K562 (cell line): ENCODE results near the gene OSBPL3. TPM values are rescaled to one million over a fixed set of nuclear protein-coding genes. Genes with fewer than 3 reads are reported as not detected.
A peak's percentile ranks its signal among the peaks of the same experiment; 100 is the strongest.

Experiments used
- ARNT ChIP-seq, 2 experiments: fragments of 450-650 bp; IDR thresholded peaks; 2 replicates each; pipeline ENCODE4 v1.6.1; 2016; ENCODE audit warnings: mild to moderate bottlenecking in 1 of 2
- CTCF ChIP-seq, 3 experiments: IDR thresholded peaks in 2 of 3; conservative IDR thresholded peaks in 1 of 3; 2 replicates each; pipeline ENCODE4 v1.5.1; 2011 to 2012; ENCODE audit warnings: low read length in 3 of 3, mild to moderate bottlenecking in 3 of 3, control low read depth in 2 of 3, improper control_type of control experiment in 1 of 3, inconsistent platforms in 1 of 3, low read depth in 1 of 3, mixed read lengths in 1 of 3, moderate library complexity in 1 of 3; ENCODE audit not compliant: insufficient read depth in 2 of 3
- DMBX1 ChIP-seq: fragments of 250-450 bp; sonication (Bioruptor Pico); IDR thresholded peaks from 2 replicates; pipeline ENCODE4 v1.8.0; 2022; ENCODE audit warnings: inconsistent platforms, mild to moderate bottlenecking, moderate library complexity, borderline replicate concordance
- KLF16 ChIP-seq: IDR thresholded peaks from 2 replicates; pipeline ENCODE4 v1.6.1; 2016; ENCODE audit warnings: antibody characterized with exemption
- MTA2 ChIP-seq: fragments of 450-650 bp; IDR thresholded peaks from 2 replicates; pipeline ENCODE4 v1.6.1; 2016; ENCODE audit warnings: low read depth
- RAD21 ChIP-seq, 2 experiments: fragments of 250-450 bp in 1 of 2; fragments of 450-650 bp in 1 of 2; sonication (Bioruptor Pico) in 1 of 2; formaldehyde crosslinking in 1 of 2; IDR thresholded peaks in 1 of 2; conservative IDR thresholded peaks in 1 of 2; 2 replicates each; pipeline versions ENCODE4 v1.4.0 to v1.8.0; 2020 to 2022; ENCODE audit warnings: mild to moderate bottlenecking in 2 of 2, moderate library complexity in 1 of 2
- SMARCB1 ChIP-seq: IDR thresholded peaks from 2 replicates; pipeline ENCODE4 v1.6.1; 2011; ENCODE audit warnings: improper control_type of control experiment, low read depth; ENCODE audit not compliant: insufficient read length
- SMC3 ChIP-seq: conservative IDR thresholded peaks from 2 replicates; pipeline ENCODE4 v1.6.1; 2011; ENCODE audit warnings: low read depth, low read length, improper control_type of control experiment; ENCODE audit not compliant: insufficient read depth
- TRIM24 ChIP-seq, 2 experiments: fragments of 450-650 bp; IDR thresholded peaks; 2 replicates each; pipeline ENCODE4 v1.6.1; 2016
- polyA plus RNA-seq, 8 experiments: library from polyadenylated mRNA; depleted of rRNA in 4 of 8; stranded (reverse) in 5 of 8; unstranded in 3 of 8; fragments of >200 nt; fragmentation: Nextera tagmentation in 2 of 8; fragmentation: Illumina TruSeq in 1 of 8; extraction: Ambion mirVana in 2 of 8; extraction: Trizol in 1 of 8; gene quantifications; 2 replicates each; pipeline versions ENCODE4 v1.2.1 to v1.2.3, GENCODE V29; 2011 to 2014; ENCODE audit warnings: inconsistent platforms in 1 of 8, missing spikeins in 1 of 8
- total RNA-seq, 7 experiments: library from RNA; depleted of rRNA in 6 of 7; stranded (reverse); fragments of >200 nt in 6 of 7; fragmentation: Illumina TruSeq in 2 of 7; extraction: Trizol in 2 of 7; gene quantifications; 2 replicates each; pipeline versions ENCODE4 v1.2.1 to v1.2.3, GENCODE V29; 2011 to 2021; ENCODE audit warnings: low replicate concordance in 1 of 7
- TF ChIP-seq, protein P1 (sequence below): IDR thresholded peaks from 2 replicates; pipeline ENCODE4 v1.6.1; 2014; ENCODE audit warnings: antibody characterized with exemption

The OSBPL3 gene
- total and polyA plus RNA-seq, 9 of the 15 experiments (the other 6 are each of a cell fraction or from before 2014, with no cell fraction given), result 4.8 to 37.2 (median 26.5) TPM

DNA sequence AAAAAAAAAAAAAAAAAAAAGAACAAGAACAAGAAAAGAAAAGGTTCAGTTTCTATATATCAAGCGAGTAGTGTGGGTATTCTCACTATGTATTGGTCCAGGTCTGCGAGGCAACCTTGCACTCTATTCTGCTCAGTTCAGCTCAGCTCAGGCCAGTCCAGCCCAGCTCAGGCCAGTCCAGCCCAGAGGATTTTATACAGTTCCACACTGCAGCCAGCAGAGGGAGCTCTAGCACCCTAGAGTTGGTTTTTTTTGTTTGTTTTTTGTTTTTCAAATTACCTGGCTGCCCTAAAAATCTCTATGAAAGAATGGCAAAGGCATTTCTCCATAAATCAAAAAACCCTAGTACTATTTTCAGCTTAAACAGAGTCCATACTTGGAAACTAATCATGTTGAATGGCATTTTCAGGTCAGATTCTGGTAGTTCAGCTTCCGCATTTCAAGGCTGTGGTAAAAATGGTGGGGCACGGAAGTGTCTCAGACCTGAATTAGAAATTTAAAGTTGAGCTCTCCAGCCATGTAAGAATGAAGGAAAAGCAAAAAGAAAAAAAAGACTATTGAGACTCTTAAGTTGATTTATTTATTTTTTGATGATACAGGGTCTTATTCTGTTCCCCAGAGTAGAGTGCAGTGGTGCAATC, 167.6 kb downstream of the OSBPL3 start (continued):
- TF ChIP-seq SMC3, result peak; percentile 80
- TF ChIP-seq SMARCB1, result no peak
- no peak for TF ChIP-seq DMBX1 (CRISPR knock-in tag)
- TF ChIP-seq ARNT (IDR thresholded peaks at IDR 0.05), result 0 out of 4 replicates have a peak, but pooled peaks of 1 of the 2 experiments have one; percentile 33
- no peak for TF ChIP-seq MTA2
- TF ChIP-seq CTCF (IDR thresholded peaks at IDR 0.05 in 2 of 3, conservative IDR thresholded peaks at IDR 0.05 in 1 of 3; ENCODE audit: insufficient read depth in 2 of 3, low read depth in 1 of 3, low read length in 3 of 3), result peak; percentile 74 to 88 (median 85)
- peak; percentile 97 for TF ChIP-seq KLF16
- peak in 1 of 2 experiments; percentile 62; a peak in 2 of 4 replicates for TF ChIP-seq TRIM24 (IDR thresholded peaks at IDR 0.05)
- TF ChIP-seq RAD21 (CRISPR knock-in tag; conservative IDR thresholded peaks at IDR 0.05 in 1 of 2, IDR thresholded peaks at IDR 0.05 in 1 of 2), result peak; percentile 75 to 76
- TF ChIP-seq, protein P1, sequence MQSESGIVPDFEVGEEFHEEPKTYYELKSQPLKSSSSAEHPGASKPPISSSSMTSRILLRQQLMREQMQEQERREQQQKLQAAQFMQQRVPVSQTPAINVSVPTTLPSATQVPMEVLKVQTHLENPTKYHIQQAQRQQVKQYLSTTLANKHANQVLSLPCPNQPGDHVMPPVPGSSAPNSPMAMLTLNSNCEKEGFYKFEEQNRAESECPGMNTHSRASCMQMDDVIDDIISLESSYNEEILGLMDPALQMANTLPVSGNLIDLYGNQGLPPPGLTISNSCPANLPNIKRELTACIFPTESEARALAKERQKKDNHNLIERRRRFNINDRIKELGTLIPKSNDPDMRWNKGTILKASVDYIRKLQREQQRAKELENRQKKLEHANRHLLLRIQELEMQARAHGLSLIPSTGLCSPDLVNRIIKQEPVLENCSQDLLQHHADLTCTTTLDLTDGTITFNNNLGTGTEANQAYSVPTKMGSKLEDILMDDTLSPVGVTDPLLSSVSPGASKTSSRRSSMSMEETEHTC, result no peak
